Tibial artery (tissue), 4 donors: ENCODE results near the gene RIC8B.

Experiments
- DNase-seq, 2 donors: peaks; one replicate each; pipeline ENCODE4 v3.0.0-alpha.2; 2019
- H3K27ac ChIP-seq, 2 donors: fragments of 200-600 bp; sonication (generic) in 1 of 2; 1 replicate in 1 of 2; 2 replicates in 1 of 2; pipeline ENCODE4 v1.5.1; 2018 to 2019; ENCODE audit warnings: mild to moderate bottlenecking in 1 of 2
- H3K27me3 ChIP-seq, 2 donors: fragments of 200-600 bp; sonication (generic) in 1 of 2; one replicate each; pipeline versions ENCODE4 v1.5.1 to v1.6.0; 2016 to 2019
- H3K36me3 ChIP-seq, 3 donors: fragments of 200-600 bp; sonication (generic) in 2 of 3; one replicate each; pipeline ENCODE4 v1.5.1; 2016 to 2019; ENCODE audit warnings: mild to moderate bottlenecking in 2 of 3
- H3K4me1 ChIP-seq, 4 donors: fragments of 200-600 bp; sonication (generic) in 2 of 4; 1 replicate in 3 of 4; 2 replicates in 1 of 4; pipeline ENCODE4 v1.5.1; 2016 to 2019
- H3K4me3 ChIP-seq, 2 donors: fragments of 200-600 bp; sonication (generic) in 1 of 2; 1 replicate in 1 of 2; 2 replicates in 1 of 2; pipeline ENCODE4 v1.5.1; 2018 to 2019; ENCODE audit warnings: mild to moderate bottlenecking in 2 of 2
- H3K9me3 ChIP-seq, 3 donors: fragments of 200-600 bp; sonication (generic) in 1 of 3; one replicate each; pipeline ENCODE4 v1.5.1; 2016 to 2019
- intact Hi-C: fragments of 100-400 bp; cut with DNase I; formaldehyde crosslinking; loops from one replicate; pipeline ENCODE4 v1.15.0; 2023; ENCODE audit warnings: low total_unique reads
- TF ChIP-seq, protein P1 (sequence below), 2 experiments: fragments of 200-600 bp in 1 of 2; fragments of 450-650 bp in 1 of 2; IDR thresholded peaks; one replicate each; pipeline ENCODE4 v1.5.1; 2017 to 2019; ENCODE audit warnings: antibody characterized with exemption in 2 of 2, mild to moderate bottlenecking in 1 of 2, moderate library complexity in 1 of 2

RIC8B gene

GRCh38 chr12:106750524-106750923 is 24.0 kb upstream of the RIC8B start:
- no peaks in the 10 kb centered on the region for H3K9me3 ChIP-seq
- TF ChIP-seq, protein P1, sequence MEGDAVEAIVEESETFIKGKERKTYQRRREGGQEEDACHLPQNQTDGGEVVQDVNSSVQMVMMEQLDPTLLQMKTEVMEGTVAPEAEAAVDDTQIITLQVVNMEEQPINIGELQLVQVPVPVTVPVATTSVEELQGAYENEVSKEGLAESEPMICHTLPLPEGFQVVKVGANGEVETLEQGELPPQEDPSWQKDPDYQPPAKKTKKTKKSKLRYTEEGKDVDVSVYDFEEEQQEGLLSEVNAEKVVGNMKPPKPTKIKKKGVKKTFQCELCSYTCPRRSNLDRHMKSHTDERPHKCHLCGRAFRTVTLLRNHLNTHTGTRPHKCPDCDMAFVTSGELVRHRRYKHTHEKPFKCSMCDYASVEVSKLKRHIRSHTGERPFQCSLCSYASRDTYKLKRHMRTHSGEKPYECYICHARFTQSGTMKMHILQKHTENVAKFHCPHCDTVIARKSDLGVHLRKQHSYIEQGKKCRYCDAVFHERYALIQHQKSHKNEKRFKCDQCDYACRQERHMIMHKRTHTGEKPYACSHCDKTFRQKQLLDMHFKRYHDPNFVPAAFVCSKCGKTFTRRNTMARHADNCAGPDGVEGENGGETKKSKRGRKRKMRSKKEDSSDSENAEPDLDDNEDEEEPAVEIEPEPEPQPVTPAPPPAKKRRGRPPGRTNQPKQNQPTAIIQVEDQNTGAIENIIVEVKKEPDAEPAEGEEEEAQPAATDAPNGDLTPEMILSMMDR (IDR thresholded peaks at IDR 0.05), result no peak
- no peak overlapping the region for H3K27ac ChIP-seq
- intact Hi-C loops, result no loop called here
- H3K4me1 ChIP-seq, result no peaks in the 10 kb centered on the region
- H3K36me3 ChIP-seq, result no peaks in the 10 kb centered on the region
- no peak for DNase-seq
- no peak overlapping the region for H3K4me3 ChIP-seq
- H3K27me3 ChIP-seq, result no peaks in the 10 kb centered on the region

DNA sequence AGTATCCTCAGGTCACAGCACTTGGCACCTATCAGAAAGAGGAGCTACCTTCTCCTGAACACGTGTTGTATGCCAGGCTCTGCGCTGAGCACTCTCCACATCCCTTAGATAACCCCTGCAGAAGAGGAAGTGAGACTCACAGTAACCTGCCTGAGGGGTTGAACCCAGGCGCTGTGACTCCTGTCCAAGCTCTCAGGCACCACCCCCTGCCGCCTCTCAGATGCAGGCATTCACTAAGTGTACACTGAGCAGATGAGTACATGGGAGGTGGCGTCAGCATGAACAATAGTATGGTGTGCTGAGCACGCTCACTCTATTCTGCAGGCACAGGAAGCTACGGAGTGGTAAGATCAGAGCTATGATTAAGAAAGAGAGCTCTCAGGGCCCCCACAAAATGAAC is 21.0 kb upstream of the RIC8B start:
- H3K4me1 ChIP-seq, result peaks cover 0 to 16% (median 2%) of the 10 kb centered on the region in 4 donors
- no peak overlapping the region for H3K4me3 ChIP-seq
- DNase-seq, result no peak
- no peaks in the 10 kb centered on the region for H3K9me3 ChIP-seq
- no peaks in the 10 kb centered on the region for H3K36me3 ChIP-seq
- no peak overlapping the region for H3K27ac ChIP-seq
- no peaks in the 10 kb centered on the region for H3K27me3 ChIP-seq
- intact Hi-C loops, result no loop called here
- TF ChIP-seq, protein P1 (IDR thresholded peaks at IDR 0.05), result no peak

DNA sequence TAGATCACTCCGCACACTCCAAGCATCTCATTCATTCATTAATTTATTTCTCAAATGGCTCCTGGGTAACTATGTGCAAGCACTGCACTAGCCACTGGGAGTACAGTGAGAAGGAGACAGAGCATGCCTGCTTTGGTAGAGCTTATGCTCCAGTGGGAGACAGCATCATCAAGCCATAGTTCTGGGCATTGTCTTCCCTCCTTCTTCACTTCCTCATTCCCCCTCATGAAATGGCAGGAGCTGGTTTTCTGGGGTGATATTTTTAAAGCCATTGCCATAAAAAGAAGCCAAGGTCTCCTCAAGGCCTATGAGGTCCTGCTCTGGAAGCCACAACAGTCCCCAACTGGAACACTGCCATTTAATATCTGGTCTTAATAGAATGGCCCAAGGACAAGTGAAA is 20.2 kb upstream of the RIC8B start:
- Histone ChIP-seq H3K4me1 (peaks cover 0 to 24% (median 6%) of the 10 kb centered on the region in 4 donors), H3K27me3 (no peaks in the 10 kb centered on the region), H3K4me3 (no peak overlapping the region), H3K9me3 (no peaks in the 10 kb centered on the region), H3K27ac (no peak overlapping the region), H3K36me3 (no peaks in the 10 kb centered on the region)
- intact Hi-C loops, result no loop called here
- TF ChIP-seq, protein P1 (IDR thresholded peaks at IDR 0.05), result no peak
- DNase-seq, result no peak

GRCh38 chr12:106757623-106758348 is 16.7 kb upstream of the RIC8B start:
- H3K27ac ChIP-seq, result peak overlapping the region; percentile 56 to 71

GRCh38 chr12:106758349-106759110 is 16.0 kb upstream of the RIC8B start:
- H3K36me3 ChIP-seq, result no peaks in the 10 kb centered on the region
- TF ChIP-seq, protein P1 (IDR thresholded peaks at IDR 0.05), result no peak
- no peaks in the 10 kb centered on the region for H3K27me3 ChIP-seq
- H3K27ac ChIP-seq, result peak overlapping the region; percentile 56 to 71
- no peak overlapping the region for H3K4me3 ChIP-seq
- intact Hi-C loops, result no loop called here
- H3K4me1 ChIP-seq, result peaks cover 0 to 39% (median 17%) of the 10 kb centered on the region in 4 donors
- no peak for DNase-seq
- no peaks in the 10 kb centered on the region for H3K9me3 ChIP-seq

More at GRCh38 chr12:106757623-106758348, 16.7 kb upstream of the RIC8B start:
- DNase-seq, result peak in 1 of 2 donors; percentile 73
- no peak overlapping the region for H3K4me3 ChIP-seq
- TF ChIP-seq, protein P1 (IDR thresholded peaks at IDR 0.05), result no peak
- intact Hi-C loops, result no loop called here
- H3K36me3 ChIP-seq, result no peaks in the 10 kb centered on the region
- no peaks in the 10 kb centered on the region for H3K9me3 ChIP-seq
- peaks cover 0 to 39% (median 17%) of the 10 kb centered on the region in 4 donors for H3K4me1 ChIP-seq
- no peaks in the 10 kb centered on the region for H3K27me3 ChIP-seq
